NCI-H1092 treated with DMSO at 0.1 percent for 48 hours (cell line): ENCODE data around the gene GMPR.

ENCODE experiments used
- DNase-seq: peaks from one replicate; lab custom pipeline; 2025; lab: John Stamatoyannopoulos, UW

GMPR gene

DNA sequence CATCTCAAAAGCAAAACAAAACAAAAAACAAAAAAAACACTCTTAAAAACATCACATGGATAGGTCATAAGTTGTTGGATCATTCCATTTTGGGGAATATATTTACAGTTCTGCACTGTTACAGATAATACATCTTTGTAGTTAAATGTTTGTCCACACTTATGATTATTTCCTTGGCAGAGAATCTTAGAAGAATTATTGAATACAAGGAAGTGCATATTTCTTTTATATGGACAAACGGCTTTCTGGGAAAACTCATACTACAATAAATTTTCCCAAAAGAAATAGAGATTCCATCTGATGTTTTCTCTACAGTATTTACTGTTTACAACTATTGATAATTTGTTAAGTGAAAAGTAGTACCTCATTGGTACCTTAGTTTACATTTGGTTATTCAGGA lies 33.8 kb downstream of the GMPR start:
- DNase-seq = no peak

- no peak for DNase-seq
These were observed 34.9 kb downstream of the GMPR start for GRCh38 chr6:16273256-16273655.

- no peak for DNase-seq
These were observed 36.1 kb downstream of the GMPR start for GRCh38 chr6:16274483-16274882.

DNA sequence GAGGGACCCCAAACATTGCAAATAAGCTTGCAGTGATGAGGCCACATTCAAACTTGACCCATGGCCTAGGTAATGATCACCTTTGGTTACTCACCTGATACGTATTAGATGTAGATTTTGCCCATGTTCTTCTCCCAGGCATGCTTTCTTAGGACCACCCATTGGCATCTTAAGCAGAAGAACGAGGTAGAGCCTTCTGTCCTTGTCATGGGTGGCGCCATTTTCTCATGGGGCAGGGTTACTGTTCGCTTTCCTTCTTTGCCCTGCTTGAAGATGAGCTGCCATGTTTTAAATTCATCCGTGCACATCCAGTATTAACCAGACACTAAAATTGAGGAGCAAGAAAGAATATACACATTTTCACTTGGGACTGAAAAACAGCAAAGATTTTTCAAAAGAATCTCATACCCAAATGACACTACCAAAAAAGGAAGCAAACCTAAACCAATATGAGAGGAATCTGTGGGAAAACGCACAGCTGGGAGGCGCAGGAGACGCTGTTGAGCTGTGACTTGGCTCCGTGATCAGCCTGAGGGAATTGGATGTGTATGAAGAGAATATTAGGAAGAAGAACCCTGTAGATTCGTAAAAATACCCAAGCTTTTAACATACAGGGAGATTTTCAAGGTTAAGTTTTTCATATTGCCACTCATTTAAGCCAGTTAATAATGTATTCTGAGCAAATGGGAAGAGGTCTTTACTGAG lies 36.6 kb downstream of the GMPR start:
- no peak for DNase-seq

DNA sequence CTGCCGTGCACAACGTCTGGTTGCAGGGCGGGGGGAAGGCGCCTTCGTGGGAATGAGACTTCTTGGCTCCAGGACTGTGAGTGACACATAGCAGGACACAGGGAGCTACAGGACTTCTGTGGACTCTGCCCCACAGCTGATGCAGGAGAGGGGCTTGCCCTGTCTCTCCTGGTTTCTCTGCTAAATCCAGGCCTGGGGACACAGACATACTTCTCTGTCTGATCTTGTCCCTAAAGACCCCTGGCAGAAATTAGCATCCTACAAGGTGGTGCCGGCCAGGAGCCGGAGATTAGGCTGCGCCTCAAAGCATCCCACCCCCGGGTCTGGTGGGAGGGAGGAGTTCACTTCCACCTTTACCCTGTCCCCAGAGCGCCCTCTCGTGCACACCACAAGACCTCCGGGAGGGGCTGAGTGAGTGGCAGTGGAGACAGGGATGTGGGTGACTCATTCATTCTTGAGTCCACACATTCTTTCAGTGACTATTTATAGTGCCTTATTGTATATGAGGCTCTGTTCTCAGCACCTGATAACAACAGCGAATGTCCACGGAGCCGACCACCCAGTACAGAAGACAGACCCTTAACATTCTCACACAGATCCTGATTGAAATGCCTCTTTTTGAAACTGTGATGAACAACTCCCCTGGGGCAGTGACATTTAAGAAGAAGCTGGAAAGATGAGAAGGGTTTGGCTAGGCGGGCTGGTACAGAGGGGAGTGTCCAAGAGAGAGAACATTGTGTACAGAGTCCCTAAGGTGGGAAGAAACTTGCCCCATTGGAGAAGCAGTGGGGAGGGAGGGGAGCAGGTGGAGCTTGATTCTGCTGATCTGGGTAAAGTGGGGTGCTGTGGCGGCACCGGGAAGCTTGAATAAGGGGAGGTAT lies 39.0 kb downstream of the GMPR start:
- no peak for DNase-seq

- DNase-seq = no peak
These were observed 39.8 kb downstream of the GMPR start for GRCh38 chr6:16278048-16278724.

DNA sequence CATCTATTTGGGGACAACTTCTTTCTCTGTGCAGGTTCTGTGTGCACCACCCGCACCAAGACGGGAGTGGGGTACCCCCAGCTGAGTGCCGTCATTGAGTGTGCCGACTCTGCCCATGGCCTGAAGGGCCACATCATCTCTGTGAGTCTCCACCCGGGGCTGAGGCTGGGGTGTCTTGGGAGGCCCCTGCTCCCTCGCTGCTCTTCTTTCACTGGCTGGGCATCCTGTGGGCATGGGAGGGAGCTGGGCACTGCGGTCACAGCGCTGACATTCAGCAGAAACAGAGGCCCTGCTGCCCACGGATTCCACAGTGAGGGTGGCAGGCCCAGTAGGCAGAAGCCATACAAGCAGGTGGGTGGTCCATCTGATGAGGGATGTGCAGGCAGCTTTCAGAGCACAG lies 40.4 kb downstream of the GMPR start:
- DNase-seq = no peak

GRCh38 chr6:16279243-16279642 lies 40.9 kb downstream of the GMPR start:
- DNase-seq = no peak

DNA sequence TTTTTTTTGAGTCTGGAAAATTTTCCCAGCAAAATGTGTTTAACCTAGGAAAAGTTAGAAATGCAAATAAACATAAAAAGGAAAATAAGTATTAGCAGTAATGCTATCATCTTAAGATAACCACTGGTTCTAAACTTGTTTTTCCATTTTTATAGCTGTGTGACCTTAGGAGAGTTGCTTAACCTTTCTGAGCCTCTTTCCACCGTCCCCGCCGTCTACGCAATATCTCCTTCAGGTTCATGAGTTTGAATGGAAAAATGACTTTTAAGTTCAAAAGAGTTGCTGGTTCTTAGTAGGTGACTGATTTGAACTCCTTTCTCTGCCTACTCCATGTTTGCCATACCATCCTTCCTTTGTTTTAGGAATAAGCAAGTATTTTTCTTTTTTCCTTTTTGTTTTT lies 44.0 kb downstream of the GMPR start:
- no peak for DNase-seq

DNA sequence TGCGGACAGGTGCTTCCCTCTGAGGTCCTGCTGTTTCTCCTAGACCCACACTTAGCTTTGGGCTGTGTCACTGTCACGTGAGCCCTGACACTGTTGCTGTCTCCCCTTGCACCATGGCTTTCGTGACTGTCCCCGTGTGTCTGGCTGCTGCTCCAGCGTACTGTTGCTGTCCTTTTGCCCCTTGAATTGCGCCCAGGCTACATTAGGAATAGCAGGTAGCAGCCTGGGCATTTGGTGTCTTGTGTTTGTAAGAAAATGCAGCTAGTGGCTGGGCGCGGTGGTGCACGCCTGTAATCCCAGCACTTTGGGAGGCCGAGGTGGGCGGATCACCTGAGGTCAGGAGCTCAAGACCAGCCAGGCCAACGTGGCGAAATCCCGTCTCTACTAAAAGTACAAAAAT lies 46.1 kb downstream of the GMPR start:
- DNase-seq = no peak

DNA sequence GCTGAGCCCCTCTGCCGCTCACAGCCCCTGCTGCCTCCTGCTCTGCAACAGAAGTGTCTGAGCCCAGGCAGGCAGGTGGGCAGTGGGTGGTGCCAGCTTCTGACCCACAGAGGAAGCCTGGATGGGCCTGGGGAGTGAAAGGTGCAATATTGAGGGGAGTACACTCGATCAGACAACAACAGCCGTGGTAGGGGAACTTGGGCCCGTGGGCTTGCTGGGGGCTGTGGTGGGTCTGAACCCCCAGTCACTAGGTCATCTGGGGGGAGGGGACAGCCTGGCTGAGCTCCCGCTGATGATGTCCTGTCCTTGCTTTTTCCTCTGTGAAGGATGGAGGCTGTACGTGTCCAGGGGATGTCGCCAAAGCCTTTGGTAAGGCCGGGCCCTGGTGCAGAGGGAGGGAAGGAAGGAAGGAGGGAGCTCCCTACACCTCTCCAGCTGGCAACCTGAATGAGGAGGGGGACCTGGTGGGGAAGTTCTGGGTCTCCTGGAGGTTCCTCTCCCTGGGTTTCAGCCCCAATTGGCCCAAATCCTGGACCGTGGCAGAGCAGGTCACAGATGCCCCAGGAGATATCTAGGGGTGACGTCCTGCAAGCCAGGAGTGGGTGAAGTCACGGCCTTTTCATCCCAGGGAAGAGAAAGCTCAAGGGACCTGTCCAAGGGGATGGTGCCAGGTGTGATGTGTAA lies 47.2 kb downstream of the GMPR start:
- no peak for DNase-seq

DNA sequence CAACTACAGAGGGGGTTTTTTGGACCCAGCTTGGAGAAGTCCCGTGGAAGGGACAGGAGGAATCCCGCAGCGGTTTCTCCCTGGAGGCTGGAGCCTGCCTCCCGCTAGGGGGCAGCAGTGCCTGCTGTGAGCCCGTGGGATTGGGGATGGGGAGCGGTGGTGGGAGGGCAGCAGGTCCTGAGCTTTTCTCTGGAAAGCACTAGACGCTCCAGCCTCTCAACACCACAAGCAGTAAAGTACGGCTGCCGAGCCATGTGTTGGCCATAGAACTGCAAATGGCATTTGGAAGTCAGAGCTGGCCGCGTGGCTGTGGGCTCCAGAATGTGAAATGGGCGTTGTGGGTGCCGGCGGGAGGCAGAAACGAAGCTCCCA lies 47.8 kb downstream of the GMPR start:
- DNase-seq = no peak

GRCh38 chr6:16288163-16288562 lies 49.8 kb downstream of the GMPR start:
- no peak for DNase-seq

DNA sequence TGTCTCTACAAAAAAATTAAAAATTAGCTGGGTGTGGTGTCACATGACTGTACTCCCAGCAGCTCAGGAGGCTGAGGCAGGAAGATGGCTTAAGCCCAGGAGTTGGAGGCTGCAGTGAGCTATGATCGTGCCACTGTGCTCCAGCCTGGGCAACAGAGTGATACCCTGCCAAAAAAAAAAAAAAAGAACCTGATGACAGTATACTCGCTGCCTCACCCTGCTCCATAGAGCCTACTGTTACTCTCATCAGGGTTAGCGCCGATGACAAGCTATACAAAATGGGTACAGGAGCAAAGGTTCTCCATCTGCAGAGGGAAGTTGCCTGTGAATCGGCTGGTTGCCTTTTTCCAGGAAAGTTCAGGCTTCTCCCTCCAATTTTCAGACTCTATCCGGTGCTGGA lies 53.4 kb downstream of the GMPR start:
- no peak for DNase-seq

GRCh38 chr6:16292432-16292831 lies 54.0 kb downstream of the GMPR start:
- DNase-seq = no peak

GRCh38 chr6:16292942-16293341 lies 54.6 kb downstream of the GMPR start:
- no peak for DNase-seq

GRCh38 chr6:16294371-16294770 lies 56.0 kb downstream of the GMPR start:
- no peak for DNase-seq

GRCh38 chr6:16295060-16295459 lies 56.7 kb downstream of the GMPR start:
- DNase-seq = no peak

DNA sequence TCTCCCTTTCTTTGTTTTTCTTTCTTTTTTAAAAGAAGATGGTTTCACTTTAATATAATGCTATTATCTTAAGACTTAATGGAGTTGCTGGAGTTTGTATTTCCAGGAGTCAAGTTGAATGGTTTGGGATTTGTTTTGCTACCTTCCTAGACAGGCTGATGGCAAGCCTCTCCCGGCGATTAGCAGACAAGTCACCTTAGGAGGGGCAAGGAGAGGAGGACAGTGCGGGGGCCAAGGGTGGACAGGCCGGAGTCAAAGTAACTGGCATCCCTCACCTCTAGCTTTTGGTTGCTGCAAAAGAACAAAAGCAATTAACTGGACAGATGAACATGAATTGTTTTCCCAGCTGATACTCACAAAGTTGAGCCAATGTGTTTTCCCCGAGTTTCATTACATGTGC lies 57.1 kb downstream of the GMPR start:
- DNase-seq = no peak

DNA sequence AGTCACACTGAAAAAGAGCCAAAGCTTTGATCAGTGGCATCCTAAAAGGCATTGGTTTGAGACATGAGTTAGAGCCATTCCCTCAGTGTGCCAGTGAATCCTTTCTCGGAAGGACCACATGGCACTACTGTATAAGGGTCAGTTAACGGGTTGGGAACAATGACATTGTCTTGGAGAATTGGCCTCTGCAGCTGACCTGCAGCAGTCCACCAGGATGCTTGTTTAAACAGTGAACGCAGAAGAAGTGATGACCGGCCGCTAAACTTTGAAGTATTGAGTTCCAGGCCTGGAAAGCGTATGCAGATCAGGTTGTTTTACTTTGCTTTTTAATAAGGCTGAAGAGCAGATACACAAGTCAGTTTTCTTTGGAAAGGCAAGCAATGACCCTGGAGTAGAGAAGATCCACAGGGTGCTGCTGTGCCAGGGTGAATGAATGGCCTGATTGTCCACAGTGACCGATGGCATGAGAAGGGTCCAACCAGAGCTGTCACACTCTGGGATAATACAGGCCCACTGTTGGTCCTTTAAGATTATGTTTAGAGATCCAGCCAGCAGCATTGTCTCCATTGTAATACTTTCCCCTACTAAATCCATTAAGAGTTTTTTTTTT lies 57.8 kb downstream of the GMPR start:
- DNase-seq = no peak

GRCh38 chr6:16299861-16300260 lies 61.5 kb downstream of the GMPR start:
- DNase-seq = no peak

DNA sequence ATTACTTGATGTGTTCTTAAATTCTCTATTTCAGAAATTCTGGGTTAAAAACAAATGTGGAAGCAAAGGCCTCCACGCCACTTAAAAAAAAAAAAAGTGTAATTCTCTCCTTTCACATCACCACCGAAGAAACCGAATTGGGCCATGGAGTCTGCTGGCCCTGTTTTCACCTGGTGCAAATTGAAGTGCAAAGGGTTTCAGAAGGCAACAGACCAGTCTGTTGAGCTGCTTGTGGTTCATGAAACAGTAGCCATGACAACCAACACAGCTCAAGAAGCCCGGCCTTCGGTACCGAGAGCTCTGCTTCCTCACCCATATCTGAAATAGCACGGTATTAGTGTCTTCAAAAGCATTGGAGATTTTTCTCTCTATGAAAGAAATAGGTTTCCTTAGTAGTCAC lies 63.1 kb downstream of the GMPR start:
- DNase-seq = no peak
